Hepatocyte (in vitro differentiated cells): ENCODE measurements around the gene VIPR2.

Source experiments
- EZH2 ChIP-seq: fragments of 200-600 bp; sonication (generic); IDR thresholded peaks from 2 replicates; pipeline ENCODE4 v1.6.1; 2016; ENCODE audit warnings: antibody characterized with exemption, mild to moderate bottlenecking, borderline replicate concordance
- EZH2phosphoT487 ChIP-seq: fragments of 200-600 bp; sonication (generic); IDR thresholded peaks from one replicate; pipeline ENCODE4 v1.6.1; 2018; ENCODE audit warnings: antibody characterized with exemption, mild to moderate bottlenecking, low read depth, moderate library complexity; ENCODE audit not compliant: unreplicated experiment, severe bottlenecking
- TF ChIP-seq, protein P1 (sequence below): fragments of 200-600 bp; sonication (generic); IDR thresholded peaks from 2 replicates; pipeline ENCODE4 v1.5.1; 2016; ENCODE audit warnings: antibody characterized with exemption, mild to moderate bottlenecking; ENCODE audit not compliant: poor library complexity

DNA sequence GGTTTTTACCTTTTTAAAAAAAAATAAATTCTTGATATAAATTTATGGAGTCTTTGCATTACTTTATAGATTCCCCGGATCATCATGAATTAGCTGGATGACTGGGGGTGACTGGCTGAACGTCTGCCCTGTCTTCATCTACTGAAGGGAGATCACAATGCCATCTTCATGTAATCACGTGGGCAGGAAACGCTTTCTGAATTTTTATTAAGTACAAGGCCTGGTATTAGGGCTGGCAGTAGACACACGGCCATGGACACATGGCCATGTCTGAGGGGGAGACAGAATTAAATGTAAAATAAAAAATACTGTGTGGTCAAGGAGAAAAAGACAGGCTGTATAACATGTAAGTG, 111.2 kb downstream of the VIPR2 start:
- TF ChIP-seq EZH2 = no peak
- TF ChIP-seq, protein P1, sequence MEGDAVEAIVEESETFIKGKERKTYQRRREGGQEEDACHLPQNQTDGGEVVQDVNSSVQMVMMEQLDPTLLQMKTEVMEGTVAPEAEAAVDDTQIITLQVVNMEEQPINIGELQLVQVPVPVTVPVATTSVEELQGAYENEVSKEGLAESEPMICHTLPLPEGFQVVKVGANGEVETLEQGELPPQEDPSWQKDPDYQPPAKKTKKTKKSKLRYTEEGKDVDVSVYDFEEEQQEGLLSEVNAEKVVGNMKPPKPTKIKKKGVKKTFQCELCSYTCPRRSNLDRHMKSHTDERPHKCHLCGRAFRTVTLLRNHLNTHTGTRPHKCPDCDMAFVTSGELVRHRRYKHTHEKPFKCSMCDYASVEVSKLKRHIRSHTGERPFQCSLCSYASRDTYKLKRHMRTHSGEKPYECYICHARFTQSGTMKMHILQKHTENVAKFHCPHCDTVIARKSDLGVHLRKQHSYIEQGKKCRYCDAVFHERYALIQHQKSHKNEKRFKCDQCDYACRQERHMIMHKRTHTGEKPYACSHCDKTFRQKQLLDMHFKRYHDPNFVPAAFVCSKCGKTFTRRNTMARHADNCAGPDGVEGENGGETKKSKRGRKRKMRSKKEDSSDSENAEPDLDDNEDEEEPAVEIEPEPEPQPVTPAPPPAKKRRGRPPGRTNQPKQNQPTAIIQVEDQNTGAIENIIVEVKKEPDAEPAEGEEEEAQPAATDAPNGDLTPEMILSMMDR = no peak
- no peak for TF ChIP-seq EZH2phosphoT487
